ENCODE results near the gene DSCAML1.

DSCAML1 gene

GRCh38 chr11:117438371-117439000 lies 358.5 kb downstream of the DSCAML1 start:
- DNase-seq, result no peak

GRCh38 chr11:117437791-117438130 lies 359.3 kb downstream of the DSCAML1 start:
- no peak for DNase-seq

- no peak for DNase-seq
These were observed 359.8 kb downstream of the DSCAML1 start for GRCh38 chr11:117437041-117437790.

- no peak for DNase-seq
These were observed 361.7 kb downstream of the DSCAML1 start for GRCh38 chr11:117435326-117435725.

GRCh38 chr11:117434481-117434880 lies 362.5 kb downstream of the DSCAML1 start:
- no peak for DNase-seq

- no peak for DNase-seq
These were observed 363.3 kb downstream of the DSCAML1 start for GRCh38 chr11:117433717-117434116.

GRCh38 chr11:117431436-117431835 lies 365.6 kb downstream of the DSCAML1 start:
- DNase-seq, result no peak

- no peak for DNase-seq
These were observed 366.6 kb downstream of the DSCAML1 start for GRCh38 chr11:117430293-117430955.

GRCh38 chr11:117428856-117429229 lies 368.2 kb downstream of the DSCAML1 start:
- no peak for DNase-seq

GRCh38 chr11:117428186-117428855 lies 368.7 kb downstream of the DSCAML1 start:
- no peak for DNase-seq

- DNase-seq, result no peak
These were observed 369.6 kb downstream of the DSCAML1 start for GRCh38 chr11:117427356-117427874.

- no peak for DNase-seq
These were observed 370.1 kb downstream of the DSCAML1 start for GRCh38 chr11:117426941-117427340.

GRCh38 chr11:117426297-117426685 lies 370.7 kb downstream of the DSCAML1 start:
- peak; percentile 3 for DNase-seq

- no peak for DNase-seq
These were observed 371.2 kb downstream of the DSCAML1 start for GRCh38 chr11:117425679-117426296.

GRCh38 chr11:117424781-117425180 lies 372.2 kb downstream of the DSCAML1 start:
- no peak for DNase-seq

GRCh38 chr11:117423046-117423575 lies 373.9 kb downstream of the DSCAML1 start:
- DNase-seq, result no peak

GRCh38 chr11:117421476-117421875 lies 375.5 kb downstream of the DSCAML1 start:
- DNase-seq, result no peak

GRCh38 chr11:117421041-117421440 lies 376.0 kb downstream of the DSCAML1 start:
- no peak for DNase-seq

GRCh38 chr11:117420598-117420997 lies 376.4 kb downstream of the DSCAML1 start:
- DNase-seq, result no peak

- no peak for DNase-seq
These were observed 376.9 kb downstream of the DSCAML1 start for GRCh38 chr11:117420143-117420485.

GRCh38 chr11:117419482-117420142 lies 377.4 kb downstream of the DSCAML1 start:
- DNase-seq, result no peak

All from AML-193 (cell line).